Esophagus squamous epithelium (tissue), 4 donors: ENCODE results near the gene MLH1.

ENCODE experiments used
- CTCF ChIP-seq, 6 experiments: fragments of 450-650 bp in 4 of 6; fragments of 200-600 bp in 2 of 6; sonication (generic) in 2 of 6; IDR thresholded peaks; one replicate each; pipeline ENCODE4 v1.5.1; 2016 to 2019; ENCODE audit warnings: antibody characterized with exemption in 6 of 6, mild to moderate bottlenecking in 4 of 6, moderate library complexity in 4 of 6
- POLR2A ChIP-seq, 4 donors: fragments of 450-650 bp; IDR thresholded peaks; one replicate each; pipeline ENCODE4 v1.6.1; 2017; ENCODE audit warnings: antibody characterized with exemption in 4 of 4, mild to moderate bottlenecking in 4 of 4, moderate library complexity in 3 of 4

- TF ChIP-seq CTCF (IDR thresholded peaks at IDR 0.05) (no peak), POLR2A (IDR thresholded peaks at IDR 0.05) (no peak)
Measured at GRCh38 chr3:36972163-36972562, 21.2 kb upstream of the MLH1 start.
